GM12873 (cell line): ENCODE results near the gene SLAMF6.

ENCODE experiments used
- TF ChIP-seq, protein P1 (sequence below): IDR thresholded peaks from 2 replicates; pipeline ENCODE4 v1.5.1; 2012; ENCODE audit warnings: low read depth, mild to moderate bottlenecking, moderate library complexity, low read length, control low read depth; ENCODE audit not compliant: insufficient read depth; ENCODE audit errors: missing control alignments

SLAMF6 gene

DNA sequence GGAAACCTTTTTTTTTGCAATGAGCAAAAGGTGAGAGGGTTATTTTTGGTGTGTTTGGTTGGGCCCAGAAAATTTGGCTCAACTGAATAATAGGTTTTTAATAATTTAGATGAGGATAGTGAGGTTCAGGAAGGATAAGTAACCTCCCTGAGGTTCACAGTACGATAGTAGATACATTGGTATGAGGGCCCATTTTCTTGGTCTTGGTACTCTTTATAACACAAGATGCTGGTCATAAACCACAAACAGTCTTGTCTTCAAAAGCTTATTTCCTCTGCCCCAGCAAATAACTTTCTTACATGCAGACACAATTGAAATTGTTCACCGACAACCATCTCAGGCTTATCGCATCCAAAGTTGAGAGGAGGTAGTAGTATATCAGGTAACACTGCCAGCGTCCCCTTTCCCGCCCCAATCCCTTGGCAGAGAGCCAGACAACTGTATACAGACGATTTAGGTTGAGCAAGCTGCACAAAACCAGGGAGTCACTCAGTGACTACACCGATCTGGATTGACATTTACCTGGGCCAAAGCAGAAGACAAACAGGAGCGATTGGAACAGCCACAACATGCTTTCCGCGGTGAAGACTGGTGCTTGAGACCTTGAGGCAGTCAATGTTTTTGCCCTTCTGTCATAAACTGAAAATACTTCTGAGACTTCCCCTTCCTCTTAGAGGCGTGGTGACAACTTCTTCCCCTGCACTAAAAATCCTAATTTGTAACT, at the start of gene SLAMF6:
TSS of gene SLAMF6 (minus strand) at position 634 of the 724 bp plus-strand sequence. CDS start at position 571, 63 bp downstream.
- TF ChIP-seq, protein P1, sequence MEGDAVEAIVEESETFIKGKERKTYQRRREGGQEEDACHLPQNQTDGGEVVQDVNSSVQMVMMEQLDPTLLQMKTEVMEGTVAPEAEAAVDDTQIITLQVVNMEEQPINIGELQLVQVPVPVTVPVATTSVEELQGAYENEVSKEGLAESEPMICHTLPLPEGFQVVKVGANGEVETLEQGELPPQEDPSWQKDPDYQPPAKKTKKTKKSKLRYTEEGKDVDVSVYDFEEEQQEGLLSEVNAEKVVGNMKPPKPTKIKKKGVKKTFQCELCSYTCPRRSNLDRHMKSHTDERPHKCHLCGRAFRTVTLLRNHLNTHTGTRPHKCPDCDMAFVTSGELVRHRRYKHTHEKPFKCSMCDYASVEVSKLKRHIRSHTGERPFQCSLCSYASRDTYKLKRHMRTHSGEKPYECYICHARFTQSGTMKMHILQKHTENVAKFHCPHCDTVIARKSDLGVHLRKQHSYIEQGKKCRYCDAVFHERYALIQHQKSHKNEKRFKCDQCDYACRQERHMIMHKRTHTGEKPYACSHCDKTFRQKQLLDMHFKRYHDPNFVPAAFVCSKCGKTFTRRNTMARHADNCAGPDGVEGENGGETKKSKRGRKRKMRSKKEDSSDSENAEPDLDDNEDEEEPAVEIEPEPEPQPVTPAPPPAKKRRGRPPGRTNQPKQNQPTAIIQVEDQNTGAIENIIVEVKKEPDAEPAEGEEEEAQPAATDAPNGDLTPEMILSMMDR: no peak

DNA sequence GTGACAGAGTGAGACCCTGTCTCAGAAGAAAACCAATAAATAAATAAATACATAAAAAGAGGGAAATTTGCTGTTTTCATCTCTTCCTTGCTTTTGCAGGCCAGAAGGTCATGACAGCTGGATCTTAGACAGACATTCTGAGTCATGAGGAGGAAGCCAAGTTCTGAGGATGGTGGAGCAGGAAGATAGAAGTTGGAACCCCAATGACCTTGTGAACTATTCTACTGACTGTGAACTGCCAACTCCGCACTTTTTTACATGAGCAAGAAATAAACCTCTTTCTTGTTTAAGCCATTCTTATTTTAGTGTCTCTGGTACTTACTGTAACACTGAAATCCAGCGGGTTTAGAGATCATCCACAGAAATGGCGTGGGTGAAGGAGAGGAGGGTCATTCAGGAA, 47.8 kb upstream of the SLAMF6 start:
- TF ChIP-seq, protein P1: no peak

DNA sequence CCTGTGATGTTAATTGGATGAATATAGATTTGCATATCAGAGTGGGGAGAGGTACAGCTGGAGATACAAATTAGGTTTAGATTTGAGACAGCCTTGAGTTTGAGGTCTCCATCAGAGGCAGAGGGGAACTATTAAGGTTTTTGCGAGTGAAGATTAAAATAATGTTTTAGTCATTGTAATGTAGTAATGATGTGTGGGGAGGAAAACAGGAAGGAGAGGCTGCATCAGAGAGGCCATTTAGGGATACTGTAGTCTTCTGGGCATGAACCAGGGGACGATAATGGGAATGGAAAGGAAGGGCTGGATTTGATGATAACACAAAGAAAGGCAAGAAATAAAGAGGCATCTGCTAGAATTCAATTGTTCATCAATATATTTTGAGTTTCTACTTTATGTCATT, 46.8 kb upstream of the SLAMF6 start:
- TF ChIP-seq, protein P1: no peak

DNA sequence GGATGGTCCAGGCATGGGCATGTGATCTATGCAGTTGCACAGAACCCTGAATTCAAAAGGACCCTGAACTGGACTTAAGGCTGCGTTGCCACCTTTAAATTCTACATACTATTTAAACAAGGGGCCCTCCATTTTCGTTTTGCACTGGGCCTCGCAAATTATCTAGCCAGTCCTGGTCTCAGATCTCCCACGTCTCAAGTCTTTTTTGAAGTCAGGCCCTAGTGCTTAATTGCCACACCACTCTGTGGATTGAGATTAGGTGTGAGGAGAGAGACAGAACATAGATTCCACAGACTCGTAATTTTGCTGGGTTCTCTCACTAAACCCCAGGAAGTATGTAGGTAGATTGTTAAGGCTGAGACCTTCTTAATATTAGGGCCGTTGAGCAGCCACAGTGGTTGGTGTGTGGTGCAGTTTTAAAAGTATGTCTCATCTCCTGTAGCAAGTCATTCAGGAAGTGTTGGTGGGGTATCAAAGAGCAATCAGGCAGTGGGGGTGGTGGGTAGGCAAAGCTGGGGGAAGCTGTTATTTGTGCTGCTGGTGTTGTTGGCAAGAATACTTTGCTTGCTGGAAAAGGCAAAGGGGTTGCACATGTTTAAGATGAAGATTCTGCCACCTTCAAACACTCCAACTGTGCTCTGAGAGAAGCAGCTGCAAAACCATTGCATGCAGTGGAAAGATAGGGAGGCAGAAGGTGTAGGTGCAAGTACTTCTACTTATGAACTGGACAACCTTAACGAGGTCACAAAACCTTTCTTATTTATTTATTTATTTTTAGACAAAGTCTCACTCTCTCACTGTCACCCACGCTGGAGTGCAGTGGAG, 45.0 kb upstream of the SLAMF6 start:
- TF ChIP-seq, protein P1: no peak

DNA sequence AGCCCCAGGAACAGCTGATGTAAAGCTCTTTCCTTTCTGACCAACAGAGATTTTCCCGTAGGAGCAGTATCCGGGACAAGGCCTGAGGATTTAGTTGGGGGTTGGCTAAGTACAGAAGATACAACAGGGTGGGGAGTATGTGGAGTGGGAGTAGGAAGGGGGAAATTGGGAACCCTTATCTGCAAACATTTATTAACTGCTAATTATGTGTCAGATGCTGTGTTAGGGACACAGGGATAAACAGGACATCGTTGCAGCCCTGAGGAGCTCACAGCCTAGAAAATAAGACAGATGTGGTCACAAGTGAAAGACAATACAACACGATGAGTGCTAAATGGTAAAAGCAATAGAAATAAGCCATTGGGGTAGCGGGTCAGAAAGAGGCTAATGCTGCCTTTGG, 44.3 kb upstream of the SLAMF6 start:
- TF ChIP-seq, protein P1: no peak

DNA sequence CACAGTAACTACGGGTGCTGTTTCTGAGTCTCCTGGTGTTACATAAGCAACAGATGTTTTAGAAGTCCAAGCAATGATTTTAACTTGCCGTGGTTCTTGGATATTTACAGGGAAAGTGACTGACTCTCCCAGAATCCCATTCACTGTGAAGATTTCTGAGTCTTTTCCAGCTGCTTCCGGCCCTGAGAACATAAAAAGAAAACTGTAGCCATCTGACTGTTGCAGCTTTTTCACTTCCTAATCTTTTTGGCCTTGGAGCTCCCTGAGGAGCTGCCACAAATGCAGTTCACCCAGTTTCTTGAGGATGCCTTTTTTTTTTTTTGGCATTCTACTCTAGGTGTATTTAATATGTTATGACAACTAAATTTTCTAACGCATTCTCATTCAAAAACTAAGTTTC, 42.5 kb upstream of the SLAMF6 start:
- TF ChIP-seq, protein P1: no peak

DNA sequence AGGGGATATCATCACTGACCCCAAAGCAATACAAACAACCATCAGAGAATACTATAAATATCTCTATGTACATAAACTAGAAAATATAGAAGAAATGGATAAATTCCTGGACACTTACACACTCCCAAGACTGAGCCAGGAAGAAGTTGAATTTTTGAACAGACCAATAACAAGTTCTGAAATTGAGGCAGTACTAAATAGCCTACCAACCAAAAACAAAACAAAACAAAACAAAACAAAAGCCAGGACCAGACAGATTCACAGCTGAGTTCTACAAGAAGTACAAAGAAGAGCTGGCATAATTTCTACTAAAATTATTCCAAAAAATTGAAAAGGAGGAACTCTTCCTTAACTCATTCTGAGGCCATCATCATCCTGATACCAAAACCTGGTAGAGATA, 37.8 kb upstream of the SLAMF6 start:
- TF ChIP-seq, protein P1: no peak
